ENCODE results near the gene XPR1.

XPR1 gene

GRCh38 chr1:180920702-180921101 is 288.9 kb downstream of the XPR1 start:
- DNase-seq (ENCODE audit: insufficient read length, low spot score) (peak; percentile 46), FAIRE-seq (no peak)
- TF ChIP-seq POLR2AphosphoS5 (IDR thresholded peaks at IDR 0.05; ENCODE audit: low read depth, low read length): no peak
- TF ChIP-seq SPI1 (IDR thresholded peaks at IDR 0.05; ENCODE audit: low read depth, low read length): no peak
- TF ChIP-seq POU2F2 (IDR thresholded peaks at IDR 0.05; ENCODE audit: low read depth, low read length): no peak
- TF ChIP-seq TAF1 (IDR thresholded peaks at IDR 0.05; ENCODE audit: low read depth, low read length): no peak
- no peak for TF ChIP-seq PAX5 (IDR thresholded peaks at IDR 0.05; ENCODE audit: insufficient read depth, low read length, severe bottlenecking)
- TF ChIP-seq POLR2A (IDR thresholded peaks at IDR 0.05; ENCODE audit: low read depth, low read length): no peak

- no peak for FAIRE-seq
- no peak for DNase-seq (ENCODE audit: insufficient read length, low spot score)
- TF ChIP-seq TAF1 (IDR thresholded peaks at IDR 0.05; ENCODE audit: low read depth, low read length): no peak
- TF ChIP-seq PAX5 (IDR thresholded peaks at IDR 0.05; ENCODE audit: insufficient read depth, low read length, severe bottlenecking): no peak
- no peak for TF ChIP-seq POLR2AphosphoS5 (IDR thresholded peaks at IDR 0.05; ENCODE audit: low read depth, low read length)
- TF ChIP-seq POLR2A (IDR thresholded peaks at IDR 0.05; ENCODE audit: low read depth, low read length): no peak
- TF ChIP-seq POU2F2 (IDR thresholded peaks at IDR 0.05; ENCODE audit: low read depth, low read length): no peak
- no peak for TF ChIP-seq SPI1 (IDR thresholded peaks at IDR 0.05; ENCODE audit: low read depth, low read length)
Observed at GRCh38 chr1:180921386-180921785, 289.6 kb downstream of the XPR1 start.

- no peak for DNase-seq (ENCODE audit: insufficient read length, low spot score)
- no peak for TF ChIP-seq POU2F2 (IDR thresholded peaks at IDR 0.05; ENCODE audit: low read depth, low read length)
- no peak for TF ChIP-seq PAX5 (IDR thresholded peaks at IDR 0.05; ENCODE audit: insufficient read depth, low read length, severe bottlenecking)
- no peak for TF ChIP-seq POLR2A (IDR thresholded peaks at IDR 0.05; ENCODE audit: low read depth, low read length)
- no peak for TF ChIP-seq POLR2AphosphoS5 (IDR thresholded peaks at IDR 0.05; ENCODE audit: low read depth, low read length)
- TF ChIP-seq SPI1 (IDR thresholded peaks at IDR 0.05; ENCODE audit: low read depth, low read length): no peak
- TF ChIP-seq TAF1 (IDR thresholded peaks at IDR 0.05; ENCODE audit: low read depth, low read length): no peak
- FAIRE-seq: no peak
Observed at GRCh38 chr1:180921891-180922630, 290.2 kb downstream of the XPR1 start.

- TF ChIP-seq TAF1 (IDR thresholded peaks at IDR 0.05; ENCODE audit: low read depth, low read length): no peak
- TF ChIP-seq PAX5 (IDR thresholded peaks at IDR 0.05; ENCODE audit: insufficient read depth, low read length, severe bottlenecking): no peak
- TF ChIP-seq POLR2A (IDR thresholded peaks at IDR 0.05; ENCODE audit: low read depth, low read length): no peak
- TF ChIP-seq SPI1 (IDR thresholded peaks at IDR 0.05; ENCODE audit: low read depth, low read length): no peak
- no peak for TF ChIP-seq POLR2AphosphoS5 (IDR thresholded peaks at IDR 0.05; ENCODE audit: low read depth, low read length)
- no peak for TF ChIP-seq POU2F2 (IDR thresholded peaks at IDR 0.05; ENCODE audit: low read depth, low read length)
- no peak for DNase-seq (ENCODE audit: insufficient read length, low spot score)
- FAIRE-seq: no peak
Observed at GRCh38 chr1:180922631-180923015, 290.8 kb downstream of the XPR1 start.

GRCh38 chr1:180923021-180923841 is 291.4 kb downstream of the XPR1 start:
- no peak for TF ChIP-seq SPI1 (IDR thresholded peaks at IDR 0.05; ENCODE audit: low read depth, low read length)
- TF ChIP-seq POLR2A (IDR thresholded peaks at IDR 0.05; ENCODE audit: low read depth, low read length): no peak
- no peak for TF ChIP-seq TAF1 (IDR thresholded peaks at IDR 0.05; ENCODE audit: low read depth, low read length)
- no peak for TF ChIP-seq POU2F2 (IDR thresholded peaks at IDR 0.05; ENCODE audit: low read depth, low read length)
- TF ChIP-seq PAX5 (IDR thresholded peaks at IDR 0.05; ENCODE audit: insufficient read depth, low read length, severe bottlenecking): no peak
- TF ChIP-seq POLR2AphosphoS5 (IDR thresholded peaks at IDR 0.05; ENCODE audit: low read depth, low read length): no peak
- FAIRE-seq: no peak
- DNase-seq (ENCODE audit: insufficient read length, low spot score): no peak

GRCh38 chr1:180923887-180924286 is 292.1 kb downstream of the XPR1 start:
- FAIRE-seq: no peak

GRCh38 chr1:180924939-180925338 is 293.1 kb downstream of the XPR1 start:
- FAIRE-seq (no peak), DNase-seq (ENCODE audit: insufficient read length, low spot score) (no peak)
- TF ChIP-seq SPI1 (IDR thresholded peaks at IDR 0.05; ENCODE audit: low read depth, low read length): peak; percentile 41; the same call in 1 of the 2 replicates
- no peak for TF ChIP-seq POLR2A (IDR thresholded peaks at IDR 0.05; ENCODE audit: low read depth, low read length)

More at GRCh38 chr1:180923887-180924286, 292.1 kb downstream of the XPR1 start:
- no peak for DNase-seq (ENCODE audit: insufficient read length, low spot score)
- TF ChIP-seq POLR2A (IDR thresholded peaks at IDR 0.05; ENCODE audit: low read depth, low read length) (no peak), POU2F2 (IDR thresholded peaks at IDR 0.05; ENCODE audit: low read depth, low read length) (no peak), TAF1 (IDR thresholded peaks at IDR 0.05; ENCODE audit: low read depth, low read length) (no peak), PAX5 (IDR thresholded peaks at IDR 0.05; ENCODE audit: insufficient read depth, low read length, severe bottlenecking) (no peak), SPI1 (IDR thresholded peaks at IDR 0.05; ENCODE audit: low read depth, low read length) (no peak)

GRCh38 chr1:180925471-180926051 is 293.7 kb downstream of the XPR1 start:
- FAIRE-seq: no peak
- no peak for DNase-seq (ENCODE audit: insufficient read length, low spot score)

More at GRCh38 chr1:180925471-180926051, 293.7 kb downstream of the XPR1 start:
- TF ChIP-seq TAF1 (IDR thresholded peaks at IDR 0.05; ENCODE audit: low read depth, low read length) (no peak), PAX5 (IDR thresholded peaks at IDR 0.05; ENCODE audit: insufficient read depth, low read length, severe bottlenecking) (no peak), POU2F2 (IDR thresholded peaks at IDR 0.05; ENCODE audit: low read depth, low read length) (no peak), SPI1 (IDR thresholded peaks at IDR 0.05; ENCODE audit: low read depth, low read length) (no peak), POLR2AphosphoS5 (IDR thresholded peaks at IDR 0.05; ENCODE audit: low read depth, low read length) (no peak), POLR2A (IDR thresholded peaks at IDR 0.05; ENCODE audit: low read depth, low read length) (no peak)
